Astrocyte of the spinal cord (primary cell): ENCODE results near the gene MCTP1.

Experiments used
- DNase-seq: peaks from one replicate; pipeline ENCODE4 v3.0.0; 2011; ENCODE audit warnings: low read depth, low spot score
- H3K4me3 ChIP-seq: 2 replicates; pipeline ENCODE4 v1.5.1; 2011; ENCODE audit warnings: low read depth, mild to moderate bottlenecking, low read length, moderate library complexity
- CTCF ChIP-seq: IDR thresholded peaks from 2 replicates; pipeline ENCODE4 v1.5.1; 2012; ENCODE audit warnings: low read depth, mild to moderate bottlenecking, low read length, inconsistent platforms
- in situ Hi-C: cut with HindIII; loops from 2 replicates; pipeline ENCODE4 v1.10.0; 2017; ENCODE audit warnings: low sequenced_read_pairs

Gene MCTP1

DNA sequence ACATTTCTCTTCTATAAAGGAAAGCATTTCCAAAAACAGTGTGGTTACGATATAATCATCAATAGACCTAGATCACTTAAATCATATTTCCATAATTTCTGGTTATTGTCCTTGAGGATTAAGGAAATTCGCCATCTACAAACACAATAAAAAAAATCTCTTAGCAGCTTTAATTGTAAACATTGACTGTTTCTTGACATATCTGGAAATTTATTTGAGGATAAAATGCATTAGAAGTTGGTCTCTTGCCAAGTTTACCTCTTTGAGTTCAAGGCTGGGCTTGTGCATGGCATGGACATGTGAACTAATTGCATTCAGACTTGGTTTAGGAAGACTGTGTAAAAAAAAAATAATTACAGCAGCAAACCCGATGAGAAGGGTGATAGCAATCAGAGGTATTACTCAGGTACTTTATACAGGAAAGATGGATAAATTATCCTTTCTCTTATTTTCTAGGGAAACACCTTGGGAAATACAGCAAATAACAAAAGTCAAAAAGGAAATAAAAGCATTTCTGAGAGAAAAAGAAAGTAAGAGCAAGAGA lies 428.6 kb downstream of the MCTP1 start:
- no peak overlapping the region for H3K4me3 ChIP-seq
- in situ Hi-C loops: no loop called here
- no peak for TF ChIP-seq CTCF
- DNase-seq: no peak

DNA sequence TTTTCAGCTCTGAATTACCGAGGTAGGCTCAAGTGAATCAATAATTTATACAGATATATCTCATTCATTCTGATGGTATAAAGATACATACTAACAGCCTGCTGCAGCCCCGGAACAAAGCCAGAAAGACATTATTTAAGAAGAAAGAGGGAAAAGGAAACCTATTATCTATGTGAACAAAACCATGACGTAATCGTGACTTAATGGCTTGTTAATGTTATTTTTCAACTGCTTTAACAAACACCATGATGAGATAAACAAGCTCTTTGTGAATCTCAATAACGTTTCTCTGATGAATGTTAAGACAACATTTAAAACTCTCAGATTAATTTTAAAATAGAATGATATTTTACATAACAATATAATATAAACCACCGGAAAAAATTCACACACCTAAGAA lies 429.4 kb downstream of the MCTP1 start:
- DNase-seq: no peak
- TF ChIP-seq CTCF: no peak
- in situ Hi-C loops: no loop called here
- H3K4me3 ChIP-seq: no peak overlapping the region

- in situ Hi-C loops: no loop called here
- H3K4me3 ChIP-seq: no peak overlapping the region
- TF ChIP-seq CTCF: no peak
- DNase-seq: no peak
Measured at GRCh38 chr5:94853120-94853519, 431.8 kb downstream of the MCTP1 start.

- in situ Hi-C loops: no loop called here
- H3K4me3 ChIP-seq: no peak overlapping the region
- TF ChIP-seq CTCF: no peak
- DNase-seq: no peak
Measured at GRCh38 chr5:94850960-94851359, 433.9 kb downstream of the MCTP1 start.

DNA sequence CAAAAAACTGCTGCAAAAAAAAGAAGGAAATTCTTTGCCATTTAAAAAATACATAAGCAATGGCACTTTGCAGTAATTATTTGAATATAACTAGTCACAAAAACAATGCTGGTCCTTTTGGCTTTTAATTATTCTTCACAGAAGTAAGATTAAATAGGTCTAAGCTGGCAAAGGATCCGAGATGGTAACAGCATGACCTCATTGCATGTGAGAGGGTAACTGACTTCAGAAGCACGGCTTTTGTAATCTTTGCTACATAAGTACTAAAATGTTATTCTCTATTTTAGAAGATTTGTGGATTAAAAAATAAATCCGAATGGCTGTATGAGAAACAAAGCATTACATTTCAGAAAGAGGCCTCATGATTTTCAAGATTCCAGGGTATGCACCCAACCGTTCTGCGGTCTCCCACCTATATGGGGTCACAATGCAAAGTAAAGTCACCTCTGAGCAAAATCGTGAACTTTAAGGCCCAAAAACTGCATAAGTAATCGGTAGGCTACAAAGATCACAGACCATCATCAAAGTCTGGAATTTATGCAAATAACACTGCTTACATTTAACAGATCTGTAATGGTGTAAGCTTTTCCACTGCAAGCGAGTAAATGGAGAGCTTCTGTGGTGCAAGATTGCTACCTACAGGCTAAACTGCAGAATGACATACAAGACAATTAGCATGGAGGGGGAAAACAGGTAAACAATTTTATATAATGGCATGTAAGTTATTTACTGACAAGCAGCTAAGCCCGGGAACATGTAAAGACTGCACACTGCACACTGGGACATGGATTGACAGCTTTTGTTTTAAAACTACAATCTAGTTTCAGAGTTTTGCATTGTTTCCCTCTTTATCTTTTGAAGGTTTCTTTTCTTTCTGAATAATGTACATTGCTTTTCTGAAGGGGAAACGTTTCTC lies 434.8 kb downstream of the MCTP1 start:
- H3K4me3 ChIP-seq: no peak overlapping the region
- peak; percentile 76 for TF ChIP-seq CTCF
- in situ Hi-C loops: no loop called here
- peak; percentile 70 for DNase-seq

DNA sequence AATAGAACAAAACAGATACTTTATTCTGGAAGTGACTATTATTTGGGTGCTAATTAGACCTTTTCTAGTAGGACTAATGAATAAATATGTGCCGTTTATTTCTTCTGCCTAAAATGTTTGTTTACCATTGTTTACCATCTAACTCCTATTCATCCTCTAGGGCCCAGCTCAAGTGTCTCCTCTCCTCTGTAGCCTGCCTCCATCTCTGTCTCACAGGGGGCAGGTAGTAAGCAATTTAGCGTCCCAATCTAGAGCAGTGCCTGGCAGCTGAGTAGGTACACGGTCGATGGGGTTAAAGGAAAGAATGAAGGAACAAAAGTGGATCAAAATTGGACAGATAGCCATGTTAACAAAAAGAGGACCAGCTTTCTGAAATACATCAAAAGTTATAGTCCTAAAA lies 435.6 kb downstream of the MCTP1 start:
- in situ Hi-C loops: no loop called here
- TF ChIP-seq CTCF: no peak
- H3K4me3 ChIP-seq: no peak overlapping the region
- DNase-seq: no peak
